ENCODE measurements around the gene KRTAP5-1. TPM values are rescaled to one million over a fixed set of nuclear protein-coding genes. Genes with fewer than 3 reads are reported as not detected.
A peak's percentile ranks its signal among the peaks of the same experiment; 100 is the strongest.
"Not testable (repeated sequence)": the region's sequence is repeated elsewhere in the genome, so short reads cannot be mapped to it uniquely, and the experiment has no call there.

KRTAP5-1 gene
- total RNA-seq, 2 experiments from 2014 or later, result not detected

DNA sequence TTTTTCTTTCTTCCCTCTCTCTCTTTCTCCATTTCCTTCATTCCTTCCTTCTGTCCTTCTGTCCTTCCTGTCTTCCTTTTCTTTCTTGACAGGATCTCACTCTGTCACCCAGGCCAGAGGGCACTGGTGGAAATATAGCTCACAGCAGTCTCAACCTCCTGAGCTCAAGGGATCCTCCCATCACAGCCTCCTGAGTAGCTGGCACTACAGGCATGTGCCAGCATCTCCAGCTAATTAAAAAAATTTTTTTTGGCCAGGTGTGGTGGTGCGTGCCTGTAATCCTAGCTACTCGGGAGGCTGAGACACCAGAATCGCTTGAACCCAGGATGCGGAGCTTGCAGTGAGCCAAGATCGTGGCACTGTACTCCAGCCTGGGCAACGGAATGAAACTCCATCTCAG, 8.3 kb downstream of the KRTAP5-1 start:
- ChIA-PET CTCF (ENCODE audit: unreplicated experiment) (no interaction called here), POLR2A (interaction anchor here (0.7 kb wide), 1 partner anchor 1666 kb away, joined by 3 read pairs; no protein-coding TSS in a partner anchor)
- H4K20me1 ChIP-seq (ENCODE audit: insufficient read depth, low read length), result no peaks in the 10 kb centered on the region
- no peaks in the 10 kb centered on the region for H3K9me2 ChIP-seq (ENCODE audit: insufficient read depth, low read length)
- no TSS peak for BruUV-seq (replicated peaks)
- peaks cover 13% of the 10 kb centered on the region for H3K4me1 ChIP-seq (ENCODE audit: insufficient read depth, low read length, poor library complexity, severe bottlenecking)
- no peak overlapping the region for H3K4me2 ChIP-seq (ENCODE audit: low read length)
- no peaks in the 10 kb centered on the region for H3K79me2 ChIP-seq (ENCODE audit: insufficient read depth, low read depth, low read length)
- intact Hi-C loops (cut with micrococcal nuclease; ENCODE audit: unreplicated experiment), result loop anchor here (10.0 kb wide), 1 partner anchor 372 kb away; no protein-coding TSS in a partner anchor
- H3K36me3 ChIP-seq (ENCODE audit: insufficient read depth, low read length), result no peaks in the 10 kb centered on the region
- DNase-seq (ENCODE audit: low spot score), result no peak
- no peaks in the 10 kb centered on the region for H3K9me3 ChIP-seq (ENCODE audit: low read length)
- no peak overlapping the region for H3K27ac ChIP-seq (ENCODE audit: low read depth, low read length, poor library complexity, severe bottlenecking)
- H2AFZ ChIP-seq (ENCODE audit: low read length), result no peak overlapping the region
- TF ChIP-seq CTCF (conservative IDR thresholded peaks at IDR 0.05; ENCODE audit: low read length) (no peak), EZH2phosphoT487 (IDR thresholded peaks at IDR 0.05; ENCODE audit: borderline replicate concordance, low read depth, low read length) (no peak)
- H3K4me3 ChIP-seq (ENCODE audit: low read depth, low read length, poor library complexity, severe bottlenecking), result no peak overlapping the region

- H4K20me1 ChIP-seq (ENCODE audit: insufficient read depth, low read length); H3K9me2 ChIP-seq (ENCODE audit: insufficient read depth, low read length); H3K36me3 ChIP-seq (ENCODE audit: insufficient read depth, low read length); H3K27ac ChIP-seq (ENCODE audit: low read depth, low read length, poor library complexity, severe bottlenecking); H3K4me2 ChIP-seq (ENCODE audit: low read length); DNase-seq (ENCODE audit: low spot score); H3K79me2 ChIP-seq (ENCODE audit: insufficient read depth, low read depth, low read length); H3K9me3 ChIP-seq (ENCODE audit: low read length); H2AFZ ChIP-seq (ENCODE audit: low read length); BruUV-seq (replicated peaks); H3K4me3 ChIP-seq (ENCODE audit: low read depth, low read length, poor library complexity, severe bottlenecking): not testable (repeated sequence)
- intact Hi-C loops (cut with micrococcal nuclease; ENCODE audit: unreplicated experiment), result loop anchor here (10.0 kb wide), 1 partner anchor 371 kb away; no protein-coding TSS in a partner anchor
- POLR2A ChIA-PET, result interaction anchor here (0.7 kb wide), 1 partner anchor 134 kb away, joined by 3 read pairs; no protein-coding TSS in a partner anchor
- H3K4me1 ChIP-seq (ENCODE audit: insufficient read depth, low read length, poor library complexity, severe bottlenecking), result peaks cover 13% of the 10 kb centered on the region
- CTCF ChIA-PET (ENCODE audit: unreplicated experiment), result interaction anchor here (1.6 kb wide), 1 partner anchor 29 kb away, joined by 5 read pairs; no protein-coding TSS in a partner anchor
Measured at GRCh38 chr11:1575756-1576155, 9.3 kb downstream of the KRTAP5-1 start.

- DNase-seq (ENCODE audit: low spot score), result no peak
- Histone ChIP-seq H2AFZ (ENCODE audit: low read length) (no peak overlapping the region), H3K79me2 (ENCODE audit: insufficient read depth, low read depth, low read length) (no peaks in the 10 kb centered on the region), H3K4me3 (ENCODE audit: low read depth, low read length, poor library complexity, severe bottlenecking) (no peak overlapping the region), H3K4me2 (ENCODE audit: low read length) (no peak overlapping the region), H3K27ac (ENCODE audit: low read depth, low read length, poor library complexity, severe bottlenecking) (no peak overlapping the region), H3K9me3 (ENCODE audit: low read length) (no peaks in the 10 kb centered on the region), H4K20me1 (ENCODE audit: insufficient read depth, low read length) (no peaks in the 10 kb centered on the region), H3K4me1 (ENCODE audit: insufficient read depth, low read length, poor library complexity, severe bottlenecking) (peaks cover 13% of the 10 kb centered on the region), H3K36me3 (ENCODE audit: insufficient read depth, low read length) (no peaks in the 10 kb centered on the region), H3K9me2 (ENCODE audit: insufficient read depth, low read length) (no peaks in the 10 kb centered on the region)
- TF ChIP-seq EZH2phosphoT487 (IDR thresholded peaks at IDR 0.05; ENCODE audit: borderline replicate concordance, low read depth, low read length) (no peak), CTCF (conservative IDR thresholded peaks at IDR 0.05; ENCODE audit: low read length) (peak; percentile 26; the same call in 1 of the 2 replicates)
- intact Hi-C loops (cut with micrococcal nuclease; ENCODE audit: unreplicated experiment), result loop anchor here (1.0 to 10.0 kb wide), 4 partner anchors 29 to 370 kb away; no protein-coding TSS in a partner anchor
- ChIA-PET CTCF (ENCODE audit: unreplicated experiment) (interaction anchor here (0.5 to 1.7 kb wide), 6 partner anchors 26 to 847 kb away, joined by 3 to 8 read pairs (median 5); no protein-coding TSS in a partner anchor), POLR2A (interaction anchor here (0.5 to 0.9 kb wide), 3 partner anchors 29 to 197 kb away, joined by 3 to 9 read pairs (median 3); no protein-coding TSS in a partner anchor)
- BruUV-seq (replicated peaks), result no TSS peak
Measured at GRCh38 chr11:1574933-1575242, 10.2 kb downstream of the KRTAP5-1 start.

All from OCI-LY7 (cell line).